OCI-LY3 (cell line): ENCODE data around the gene KYAT1.

Source experiments
- EZH2phosphoT487 ChIP-seq: fragments of 200-600 bp; shearing (Covaris generic); IDR thresholded peaks from 2 replicates; pipeline ENCODE4 v1.6.1; 2018; ENCODE audit warnings: antibody characterized with exemption, mixed run types, low read depth
- TF ChIP-seq, protein P1 (sequence below): fragments of 200-600, 300-600 bp; sonication (generic); IDR thresholded peaks from 2 replicates; pipeline ENCODE4 v1.5.1; 2014; ENCODE audit warnings: antibody characterized with exemption, low read length, low read depth

DNA sequence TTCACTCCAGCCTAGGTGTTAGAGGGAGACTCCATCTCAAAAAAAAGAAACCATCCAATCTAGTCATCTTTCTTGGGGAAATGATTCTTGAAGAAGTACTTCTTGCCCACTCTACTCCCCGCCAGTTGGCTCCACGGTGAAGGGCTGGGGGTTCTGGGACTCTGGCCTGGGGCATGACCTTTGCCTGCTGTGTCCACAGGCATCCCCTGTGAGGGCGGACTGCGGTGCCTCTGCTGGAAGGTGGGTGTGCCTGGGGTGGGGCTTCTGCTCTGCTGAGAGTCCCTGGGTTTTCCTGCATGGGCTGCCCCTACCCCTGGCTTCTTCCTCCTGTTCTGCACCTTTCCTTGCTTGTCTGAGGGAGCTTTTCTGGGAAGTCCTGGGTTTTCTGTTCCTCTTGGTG, 91.2 kb downstream of the KYAT1 start:
- TF ChIP-seq, protein P1, sequence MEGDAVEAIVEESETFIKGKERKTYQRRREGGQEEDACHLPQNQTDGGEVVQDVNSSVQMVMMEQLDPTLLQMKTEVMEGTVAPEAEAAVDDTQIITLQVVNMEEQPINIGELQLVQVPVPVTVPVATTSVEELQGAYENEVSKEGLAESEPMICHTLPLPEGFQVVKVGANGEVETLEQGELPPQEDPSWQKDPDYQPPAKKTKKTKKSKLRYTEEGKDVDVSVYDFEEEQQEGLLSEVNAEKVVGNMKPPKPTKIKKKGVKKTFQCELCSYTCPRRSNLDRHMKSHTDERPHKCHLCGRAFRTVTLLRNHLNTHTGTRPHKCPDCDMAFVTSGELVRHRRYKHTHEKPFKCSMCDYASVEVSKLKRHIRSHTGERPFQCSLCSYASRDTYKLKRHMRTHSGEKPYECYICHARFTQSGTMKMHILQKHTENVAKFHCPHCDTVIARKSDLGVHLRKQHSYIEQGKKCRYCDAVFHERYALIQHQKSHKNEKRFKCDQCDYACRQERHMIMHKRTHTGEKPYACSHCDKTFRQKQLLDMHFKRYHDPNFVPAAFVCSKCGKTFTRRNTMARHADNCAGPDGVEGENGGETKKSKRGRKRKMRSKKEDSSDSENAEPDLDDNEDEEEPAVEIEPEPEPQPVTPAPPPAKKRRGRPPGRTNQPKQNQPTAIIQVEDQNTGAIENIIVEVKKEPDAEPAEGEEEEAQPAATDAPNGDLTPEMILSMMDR = no peak
- no peak for TF ChIP-seq EZH2phosphoT487
